OCI-LY7 (cell line): Measurements from ENCODE around the gene MTMR11.
"Not testable (repeated sequence)": the region's sequence is repeated elsewhere in the genome, so short reads cannot be mapped to it uniquely, and the experiment has no call there.

Experiments used
- EZH2phosphoT487 ChIP-seq: fragments of 200-600 bp; sonication (generic); IDR thresholded peaks from 2 replicates; pipeline ENCODE4 v1.6.1; 2018; ENCODE audit warnings: low read depth, borderline replicate concordance, mild to moderate bottlenecking, mixed run types, antibody characterized with exemption, low read length, moderate library complexity, mixed read lengths
- TF ChIP-seq, protein P1 (sequence below): fragments of 200-600 bp; sonication (generic); conservative IDR thresholded peaks from 2 replicates; pipeline ENCODE4 v1.5.1; 2014; ENCODE audit warnings: mild to moderate bottlenecking, antibody characterized with exemption, low read length, moderate library complexity, mixed read lengths

DNA sequence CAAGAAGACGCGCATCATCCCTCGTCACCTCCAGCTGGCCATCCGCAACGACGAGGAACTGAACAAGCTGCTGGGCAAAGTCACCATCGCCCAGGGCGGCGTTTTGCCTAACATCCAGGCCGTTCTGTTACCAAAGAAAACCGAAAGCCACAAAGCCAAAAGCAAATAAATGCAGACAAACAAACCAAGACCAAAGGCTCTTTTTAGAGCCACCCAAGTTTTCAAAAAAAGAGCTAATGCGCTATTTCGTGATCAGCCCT, 49.6 kb downstream of the MTMR11 start:
- TF ChIP-seq, protein P1, sequence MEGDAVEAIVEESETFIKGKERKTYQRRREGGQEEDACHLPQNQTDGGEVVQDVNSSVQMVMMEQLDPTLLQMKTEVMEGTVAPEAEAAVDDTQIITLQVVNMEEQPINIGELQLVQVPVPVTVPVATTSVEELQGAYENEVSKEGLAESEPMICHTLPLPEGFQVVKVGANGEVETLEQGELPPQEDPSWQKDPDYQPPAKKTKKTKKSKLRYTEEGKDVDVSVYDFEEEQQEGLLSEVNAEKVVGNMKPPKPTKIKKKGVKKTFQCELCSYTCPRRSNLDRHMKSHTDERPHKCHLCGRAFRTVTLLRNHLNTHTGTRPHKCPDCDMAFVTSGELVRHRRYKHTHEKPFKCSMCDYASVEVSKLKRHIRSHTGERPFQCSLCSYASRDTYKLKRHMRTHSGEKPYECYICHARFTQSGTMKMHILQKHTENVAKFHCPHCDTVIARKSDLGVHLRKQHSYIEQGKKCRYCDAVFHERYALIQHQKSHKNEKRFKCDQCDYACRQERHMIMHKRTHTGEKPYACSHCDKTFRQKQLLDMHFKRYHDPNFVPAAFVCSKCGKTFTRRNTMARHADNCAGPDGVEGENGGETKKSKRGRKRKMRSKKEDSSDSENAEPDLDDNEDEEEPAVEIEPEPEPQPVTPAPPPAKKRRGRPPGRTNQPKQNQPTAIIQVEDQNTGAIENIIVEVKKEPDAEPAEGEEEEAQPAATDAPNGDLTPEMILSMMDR, result not testable (repeated sequence)
- not testable (repeated sequence) for TF ChIP-seq EZH2phosphoT487
